BLaER1 treated with 17β-estradiol and CSF1 and Interleukin-3, amounts not matched to agents 10 nM and 100 nM (cell line): ENCODE measurements around the gene BRAT1.
A peak's percentile ranks its signal among the peaks of the same experiment; 100 is the strongest.
"Not testable (repeated sequence)": the region's sequence is repeated elsewhere in the genome, so short reads cannot be mapped to it uniquely, and the experiment has no call there.

ENCODE experiments used
- H3K27ac ChIP-seq, 11 experiments: shearing (Covaris generic); formaldehyde crosslinking; 2 replicates each; pipeline ENCODE4 v1.8.1; 2022
- H3K27me3 ChIP-seq, 11 experiments: shearing (Covaris generic); formaldehyde crosslinking; 2 replicates each; pipeline ENCODE4 v1.8.1; 2022
- H3K36me3 ChIP-seq, 11 experiments: shearing (Covaris generic); formaldehyde crosslinking; 2 replicates each; pipeline ENCODE4 v1.8.1; 2022
- H3K4me1 ChIP-seq, 10 experiments: shearing (Covaris generic); formaldehyde crosslinking; 2 replicates each; pipeline ENCODE4 v1.8.1; 2022
- H3K4me2 ChIP-seq, 11 experiments: shearing (Covaris generic); formaldehyde crosslinking; 2 replicates each; pipeline ENCODE4 v1.8.1; 2022
- H3K4me3 ChIP-seq, 10 experiments: shearing (Covaris generic); formaldehyde crosslinking; 2 replicates each; pipeline ENCODE4 v1.8.1; 2022
- H3K9ac ChIP-seq, 11 experiments: shearing (Covaris generic); formaldehyde crosslinking; 2 replicates each; pipeline ENCODE4 v1.8.1; 2022
- H3K9me3 ChIP-seq, 11 experiments: shearing (Covaris generic); formaldehyde crosslinking; replicated peaks in 1 of 11; 2 replicates each; pipeline ENCODE4 v1.8.1; 2022
- H4K20me1 ChIP-seq, 11 experiments: shearing (Covaris generic); formaldehyde crosslinking; 2 replicates each; pipeline ENCODE4 v1.8.1; 2022
- Cebpa-rat ChIP-seq, 11 experiments: shearing (Covaris generic); IDR thresholded peaks; 2 replicates each; pipeline ENCODE4 v1.8.1; 2022

BRAT1 gene

GRCh38 chr7:2540641-2541051, 14.7 kb downstream of the BRAT1 start:
- no peak overlapping the region for H3K4me2 ChIP-seq
- peaks cover 71 to 81% (median 78%) of the 10 kb centered on the region in 11 experiments for H3K36me3 ChIP-seq
- no peaks in the 10 kb centered on the region for H3K27me3 ChIP-seq
- H3K4me3 ChIP-seq: no peak overlapping the region
- H3K4me1 ChIP-seq: peaks cover 13 to 17% (median 15%) of the 10 kb centered on the region in 10 experiments; a peak in 19 of 20 replicates
- no peak for TF ChIP-seq Cebpa-rat (IDR thresholded peaks at IDR 0.05)
- H3K9ac ChIP-seq: no peak overlapping the region
- no peaks in the 10 kb centered on the region for H3K9me3 ChIP-seq
- H4K20me1 ChIP-seq: peaks cover 0 to 70% (median 15%) of the 10 kb centered on the region in 11 experiments; a peak in 8 of 22 replicates
- no peak overlapping the region for H3K27ac ChIP-seq

GRCh38 chr7:2540133-2540532, 15.2 kb downstream of the BRAT1 start:
- Histone ChIP-seq H3K9ac (no peak overlapping the region), H3K9me3 (no peaks in the 10 kb centered on the region), H3K27ac (no peak overlapping the region), H3K4me2 (no peak overlapping the region), H4K20me1 (peaks cover 0 to 65% (median 15%) of the 10 kb centered on the region in 11 experiments; a peak in 8 of 22 replicates), H3K4me1 (peaks cover 13 to 17% (median 15%) of the 10 kb centered on the region in 10 experiments; a peak in 19 of 20 replicates), H3K27me3 (no peaks in the 10 kb centered on the region), H3K4me3 (no peak overlapping the region), H3K36me3 (peaks cover 68 to 76% (median 73%) of the 10 kb centered on the region in 11 experiments)
- TF ChIP-seq Cebpa-rat (IDR thresholded peaks at IDR 0.05): no peak

DNA sequence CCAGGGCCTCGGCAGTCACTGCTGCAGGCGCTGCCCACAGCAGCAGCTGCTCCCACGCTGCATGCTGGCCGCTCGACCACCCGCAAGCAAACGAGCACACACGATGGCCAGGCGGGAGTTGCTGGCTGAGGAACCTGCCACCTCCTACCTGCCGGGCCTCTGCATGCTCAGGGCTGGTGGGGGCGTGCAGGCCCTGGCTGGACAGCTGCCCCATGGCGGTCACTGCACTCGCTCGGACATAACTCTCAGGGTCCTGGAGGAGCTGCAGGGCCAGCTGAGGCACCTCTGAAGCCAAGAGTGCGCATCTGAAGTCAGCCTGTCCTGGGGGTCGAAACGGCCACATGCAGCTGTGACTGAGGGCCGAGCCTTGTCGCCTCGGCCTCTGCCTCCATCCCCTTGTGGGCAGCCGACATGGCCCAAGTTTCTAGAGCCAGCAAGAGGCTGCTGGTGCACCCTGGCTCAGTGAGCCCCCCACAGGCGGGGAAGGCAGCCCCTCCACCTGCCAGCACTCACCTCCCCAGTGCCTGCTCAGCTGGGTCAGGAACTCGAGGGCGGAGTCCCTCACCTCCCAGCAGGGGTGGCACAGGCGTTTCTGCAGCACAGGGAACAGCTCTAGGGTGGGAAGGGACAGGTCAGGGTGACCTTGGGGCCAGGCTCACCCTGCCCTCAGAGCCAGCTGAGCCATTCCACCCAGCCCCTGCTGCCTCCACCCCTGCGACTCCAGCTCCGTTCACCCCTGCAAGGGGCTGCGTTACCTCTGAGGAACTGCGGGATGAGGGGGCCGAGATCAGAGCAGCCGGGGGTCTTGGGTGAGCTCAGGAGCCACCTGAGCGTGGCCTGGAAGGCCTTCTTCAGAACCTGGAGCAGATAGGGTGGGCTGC, 16.1 kb downstream of the BRAT1 start:
- Histone ChIP-seq H3K27me3 (no peaks in the 10 kb centered on the region), H3K4me3 (no peak overlapping the region), H3K9ac (peak overlapping the region in 1 of 11 experiments; percentile 5; a peak in 1 of 22 replicates), H3K36me3 (peaks cover 60 to 67% (median 64%) of the 10 kb centered on the region in 11 experiments), H4K20me1 (peaks cover 0 to 58% (median 15%) of the 10 kb centered on the region in 11 experiments; a peak in 8 of 22 replicates), H3K9me3 (no peaks in the 10 kb centered on the region), H3K27ac (no peak overlapping the region), H3K4me2 (no peak overlapping the region), H3K4me1 (peaks cover 8 to 10% (median 8%) of the 10 kb centered on the region in 10 experiments; a peak in 18 of 20 replicates)
- TF ChIP-seq Cebpa-rat (IDR thresholded peaks at IDR 0.05): no peak

- Histone ChIP-seq H4K20me1 (peaks cover 0 to 47% (median 15%) of the 10 kb centered on the region in 11 experiments; a peak in 8 of 22 replicates), H3K9me3 (no peaks in the 10 kb centered on the region), H3K9ac (no peak overlapping the region), H3K4me3 (no peak overlapping the region), H3K27me3 (no peaks in the 10 kb centered on the region), H3K4me1 (no peaks in the 10 kb centered on the region), H3K27ac (no peak overlapping the region), H3K36me3 (peaks cover 51 to 57% (median 54%) of the 10 kb centered on the region in 11 experiments), H3K4me2 (no peak overlapping the region)
- TF ChIP-seq Cebpa-rat (IDR thresholded peaks at IDR 0.05): no peak
Measured at GRCh38 chr7:2537981-2538851, 17.1 kb downstream of the BRAT1 start.

- not testable (repeated sequence) for H3K9ac ChIP-seq, H3K9me3 ChIP-seq, H3K27me3 ChIP-seq, H3K4me2 ChIP-seq, H3K4me3 ChIP-seq, H3K27ac ChIP-seq
- Histone ChIP-seq H3K4me1 (peaks cover 2 to 14% (median 9%) of the 10 kb centered on the region in 10 experiments), H3K36me3 (peaks cover 29 to 35% (median 33%) of the 10 kb centered on the region in 11 experiments), H4K20me1 (peaks cover 0 to 25% (median 8%) of the 10 kb centered on the region in 11 experiments; a peak in 7 of 22 replicates)
Measured at GRCh38 chr7:2535872-2536627, 19.3 kb downstream of the BRAT1 start.

DNA sequence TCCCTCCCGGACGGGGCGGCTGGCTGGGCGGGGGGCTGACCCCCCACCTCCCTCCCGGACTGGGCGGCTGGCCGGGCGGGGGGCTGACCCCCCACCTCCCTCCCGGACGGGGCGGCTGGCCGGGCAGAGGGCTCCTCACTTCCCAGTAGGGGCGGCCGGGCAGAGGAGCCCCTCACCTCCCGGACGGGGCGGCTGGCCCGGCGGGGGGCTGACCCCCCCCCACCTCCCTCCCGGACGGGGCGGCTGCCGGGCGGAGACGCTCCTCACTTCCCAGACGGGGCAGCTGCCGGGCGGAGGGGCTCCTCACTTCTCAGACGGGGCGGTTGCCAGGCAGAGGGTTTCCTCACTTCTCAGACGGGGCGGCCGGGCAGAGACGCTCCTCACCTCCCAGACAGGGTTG, 21.1 kb downstream of the BRAT1 start:
- H3K4me1 ChIP-seq: peaks cover 20 to 32% (median 25%) of the 10 kb centered on the region in 10 experiments
- H3K27me3 ChIP-seq, H3K4me3 ChIP-seq, H3K9ac ChIP-seq, H3K4me2 ChIP-seq, H3K27ac ChIP-seq, H3K9me3 ChIP-seq: not testable (repeated sequence)
- H3K36me3 ChIP-seq: peaks cover 15 to 18% (median 17%) of the 10 kb centered on the region in 11 experiments
- H4K20me1 ChIP-seq: peaks cover 0 to 21% (median 8%) of the 10 kb centered on the region in 11 experiments; a peak in 7 of 22 replicates

- Histone ChIP-seq H4K20me1 (peaks cover 0 to 21% (median 12%) of the 10 kb centered on the region in 11 experiments; a peak in 13 of 22 replicates), H3K36me3 (peaks cover 8 to 14% (median 10%) of the 10 kb centered on the region in 11 experiments; a peak in 21 of 22 replicates), H3K4me1 (peaks cover 26 to 38% (median 31%) of the 10 kb centered on the region in 10 experiments)
- not testable (repeated sequence) for H3K9me3 ChIP-seq, H3K4me2 ChIP-seq, H3K9ac ChIP-seq, H3K27me3 ChIP-seq, H3K4me3 ChIP-seq, H3K27ac ChIP-seq
Measured at GRCh38 chr7:2533566-2533965, 21.8 kb downstream of the BRAT1 start.

DNA sequence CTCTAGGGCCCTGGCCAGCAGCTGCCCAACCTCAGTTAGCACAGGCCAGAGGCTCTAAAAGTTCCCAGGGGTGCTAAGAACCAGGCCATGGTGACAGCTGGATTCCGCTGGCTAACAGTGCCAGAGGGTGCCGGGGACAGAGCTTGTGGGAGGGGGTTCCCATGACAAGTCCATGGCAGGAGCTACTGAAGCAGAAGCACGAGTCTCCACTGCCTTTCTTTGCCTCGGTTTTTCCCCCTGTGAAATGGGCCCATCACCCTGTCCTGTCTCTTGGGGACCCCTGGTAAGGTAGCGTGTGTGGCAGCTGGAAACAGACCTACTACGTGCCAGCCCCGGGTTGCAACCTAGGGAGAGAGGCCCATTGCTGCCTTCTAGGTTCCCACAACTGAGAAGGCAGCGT, 22.5 kb downstream of the BRAT1 start:
- Histone ChIP-seq H3K36me3 (peaks cover under 1 to 12% (median 3%) of the 10 kb centered on the region in 11 experiments; a peak in 20 of 22 replicates), H3K4me1 (peaks cover 33 to 46% (median 38%) of the 10 kb centered on the region in 10 experiments), H4K20me1 (peaks cover 0 to 25% (median 10%) of the 10 kb centered on the region in 11 experiments; a peak in 14 of 22 replicates)
- not testable (repeated sequence) for H3K9me3 ChIP-seq, H3K4me3 ChIP-seq, H3K9ac ChIP-seq, H3K27ac ChIP-seq, H3K4me2 ChIP-seq, H3K27me3 ChIP-seq

- not testable (repeated sequence) for H3K9ac ChIP-seq, H3K9me3 ChIP-seq, H3K27me3 ChIP-seq, H3K4me3 ChIP-seq
- H3K36me3 ChIP-seq: peaks cover 3 to 12% (median 5%) of the 10 kb centered on the region in 11 experiments
- H4K20me1 ChIP-seq: peaks cover 0 to 31% (median 13%) of the 10 kb centered on the region in 11 experiments; a peak in 15 of 22 replicates
- H3K4me2 ChIP-seq: peak overlapping the region in 3 of 11 experiments; percentile 97 to 100 (median 100); a peak in 2 of 22 replicates
- H3K27ac ChIP-seq: peak overlapping the region in 2 of 11 experiments; percentile 8 to 97; a peak in 2 of 22 replicates
- peaks cover 39 to 51% (median 44%) of the 10 kb centered on the region in 10 experiments for H3K4me1 ChIP-seq
Measured at GRCh38 chr7:2532199-2532772, 23.0 kb downstream of the BRAT1 start.

GRCh38 chr7:2531796-2532110, 23.6 kb downstream of the BRAT1 start:
- H3K4me3 ChIP-seq, H3K27me3 ChIP-seq, H3K9me3 ChIP-seq, H3K9ac ChIP-seq: not testable (repeated sequence)
- Histone ChIP-seq H3K4me1 (peaks cover 44 to 56% (median 49%) of the 10 kb centered on the region in 10 experiments), H3K4me2 (peak overlapping the region in 5 of 11 experiments; percentile 85 to 100 (median 97); a peak in 8 of 22 replicates), H3K36me3 (peaks cover 8 to 17% (median 10%) of the 10 kb centered on the region in 11 experiments), H4K20me1 (peaks cover 0 to 36% (median 19%) of the 10 kb centered on the region in 11 experiments; a peak in 16 of 22 replicates), H3K27ac (peak overlapping the region in 4 of 11 experiments; percentile 92 to 97 (median 94); a peak in 5 of 22 replicates)
